ENCODE results near the gene CHFR. TPM values are rescaled to one million over a fixed set of nuclear protein-coding genes. Genes with fewer than 3 reads are reported as not detected.
"Not testable (repeated sequence)": the region's sequence is repeated elsewhere in the genome, so short reads cannot be mapped to it uniquely, and the experiment has no call there.

CHFR gene
- total RNA-seq, 4 donors from 2014 or later, result 6.1 to 54.0 (median 21.5) TPM

DNA sequence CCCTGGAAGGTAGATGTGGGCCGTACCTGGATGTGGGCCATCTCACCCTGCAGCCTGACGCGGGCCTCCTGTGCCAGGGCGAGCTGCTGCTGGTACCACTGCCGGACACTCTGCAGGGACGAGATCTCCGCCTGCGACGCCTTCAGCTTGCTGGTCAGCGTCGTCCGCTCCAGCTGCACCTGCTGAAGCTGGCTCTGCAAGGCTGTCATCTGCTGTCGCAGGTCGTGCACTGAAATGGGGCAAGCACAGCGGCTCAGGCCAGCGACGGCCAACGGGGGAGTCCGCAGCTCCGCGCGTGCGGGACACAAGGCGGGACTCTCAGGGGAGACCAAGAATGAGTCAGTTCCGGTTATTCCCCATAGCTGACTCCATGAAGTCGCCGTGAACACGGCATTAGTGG, 85.7 kb downstream of the CHFR start:
- no peak for DNase-seq
- Histone ChIP-seq H3K36me3 (no peaks in the 10 kb centered on the region), H3K9me3 (no peaks in the 10 kb centered on the region), H3K4me3 (no peak overlapping the region), H3K27me3 (no peaks in the 10 kb centered on the region), H3K27ac (no peak overlapping the region), H3K4me1 (no peaks in the 10 kb centered on the region)
- TF ChIP-seq POLR2A (IDR thresholded peaks at IDR 0.05) (no peak), CTCF (IDR thresholded peaks at IDR 0.05) (no peak)
- intact Hi-C loops (cut with DNase I; ENCODE audit: low total_unique reads), result no loop called here

GRCh38 chr12:132798836-132799235, 88.6 kb downstream of the CHFR start:
- TF ChIP-seq CTCF (IDR thresholded peaks at IDR 0.05) (no peak), POLR2A (IDR thresholded peaks at IDR 0.05) (no peak)
- Histone ChIP-seq H3K4me1 (no peaks in the 10 kb centered on the region), H3K36me3 (no peaks in the 10 kb centered on the region), H3K9me3 (no peaks in the 10 kb centered on the region), H3K4me3 (no peak overlapping the region), H3K27ac (no peak overlapping the region), H3K27me3 (no peaks in the 10 kb centered on the region)
- intact Hi-C loops (cut with DNase I; ENCODE audit: low total_unique reads), result no loop called here
- no peak for DNase-seq

DNA sequence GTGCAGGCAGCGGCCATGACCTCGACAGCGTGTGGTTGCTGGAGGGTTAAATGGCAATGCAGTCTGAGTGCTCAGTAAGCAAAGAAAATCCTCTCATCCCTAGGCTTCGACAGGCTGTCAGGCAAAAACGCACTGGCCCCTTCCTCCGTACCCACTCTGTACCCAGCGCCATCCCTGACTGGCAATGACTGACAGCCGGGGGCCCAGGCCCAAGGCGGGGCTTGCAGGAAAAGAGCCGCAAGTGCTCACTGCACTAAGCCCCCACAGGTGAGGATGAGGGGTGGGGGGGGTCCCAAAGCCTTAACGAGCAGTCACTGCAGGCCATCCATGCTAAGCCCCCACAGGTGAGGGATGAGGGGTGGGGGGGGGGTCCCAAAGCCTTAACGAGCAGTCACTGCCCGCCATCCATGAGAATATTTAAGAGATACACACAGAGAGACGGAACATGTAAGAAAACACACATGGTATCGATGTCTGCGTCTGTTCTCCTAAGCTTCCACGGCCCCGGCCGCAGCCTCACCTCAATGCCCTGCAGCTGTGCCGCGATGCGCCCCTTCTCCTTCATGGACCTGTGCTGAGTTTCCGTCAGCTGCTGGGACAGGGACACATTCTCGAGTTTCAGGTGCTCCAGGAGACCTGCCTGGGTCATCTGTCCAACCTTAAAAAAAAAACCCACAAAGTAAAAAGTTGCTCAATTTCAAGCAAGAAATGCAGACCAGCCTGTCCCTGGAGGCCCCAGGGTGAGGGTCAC, 89.4 kb downstream of the CHFR start:
- intact Hi-C loops (cut with DNase I; ENCODE audit: low total_unique reads), result no loop called here
- no peak overlapping the region for H3K4me3 ChIP-seq
- no peak overlapping the region for H3K27ac ChIP-seq
- H3K27me3 ChIP-seq, result no peaks in the 10 kb centered on the region
- no peaks in the 10 kb centered on the region for H3K9me3 ChIP-seq
- H3K36me3 ChIP-seq, result no peaks in the 10 kb centered on the region
- no peak for DNase-seq
- no peaks in the 10 kb centered on the region for H3K4me1 ChIP-seq
- no peak for TF ChIP-seq CTCF (IDR thresholded peaks at IDR 0.05)
- no peak for TF ChIP-seq POLR2A (IDR thresholded peaks at IDR 0.05)

GRCh38 chr12:132795847-132796246, 91.6 kb downstream of the CHFR start:
- H3K36me3 ChIP-seq, result no peaks in the 10 kb centered on the region
- no peaks in the 10 kb centered on the region for H3K9me3 ChIP-seq
- no peak for DNase-seq
- TF ChIP-seq CTCF (IDR thresholded peaks at IDR 0.05) (no peak), POLR2A (IDR thresholded peaks at IDR 0.05) (no peak)
- intact Hi-C loops (cut with DNase I; ENCODE audit: low total_unique reads), result no loop called here
- no peaks in the 10 kb centered on the region for H3K4me1 ChIP-seq
- H3K27me3 ChIP-seq, result no peaks in the 10 kb centered on the region
- no peak overlapping the region for H3K4me3 ChIP-seq
- H3K27ac ChIP-seq, result no peak overlapping the region

DNA sequence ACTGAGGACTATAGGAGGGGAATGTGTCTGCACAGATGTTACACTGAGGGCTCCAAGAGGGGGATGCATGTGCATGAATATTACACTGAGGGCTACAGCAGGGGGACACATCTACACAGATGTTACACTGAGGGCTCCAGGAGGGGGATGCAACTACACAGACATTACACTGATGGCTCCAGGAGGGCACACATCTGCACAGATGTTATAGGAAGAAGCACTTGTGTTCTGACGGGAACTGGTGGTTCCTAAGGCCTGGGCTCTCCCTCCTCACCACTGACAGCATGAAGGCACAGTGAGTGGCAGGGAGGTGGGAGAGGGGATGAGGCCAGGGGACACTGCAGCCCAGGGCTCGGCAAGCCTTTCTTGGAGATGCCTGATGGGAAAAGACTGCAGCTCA, 95.5 kb downstream of the CHFR start:
- H3K4me3 ChIP-seq; H3K4me1 ChIP-seq; H3K36me3 ChIP-seq; DNase-seq; H3K27me3 ChIP-seq; H3K27ac ChIP-seq; intact Hi-C loops (cut with DNase I; ENCODE audit: low total_unique reads); H3K9me3 ChIP-seq: not testable (repeated sequence)

- Histone ChIP-seq H3K27me3 (no peaks in the 10 kb centered on the region), H3K4me3 (no peak overlapping the region), H3K4me1 (no peaks in the 10 kb centered on the region), H3K9me3 (no peaks in the 10 kb centered on the region), H3K27ac (no peak overlapping the region), H3K36me3 (no peaks in the 10 kb centered on the region)
- DNase-seq, result no peak
- intact Hi-C loops (cut with DNase I; ENCODE audit: low total_unique reads), result no loop called here
- TF ChIP-seq POLR2A (IDR thresholded peaks at IDR 0.05) (no peak), CTCF (IDR thresholded peaks at IDR 0.05) (no peak)
These were observed 98.3 kb downstream of the CHFR start for GRCh38 chr12:132789099-132789471.

All from uterus (tissue), 4 donors.